ENCODE data around the gene FER.
"Not testable (repeated sequence)": the region's sequence is repeated elsewhere in the genome, so short reads cannot be mapped to it uniquely, and the experiment has no call there.

The FER gene

DNA sequence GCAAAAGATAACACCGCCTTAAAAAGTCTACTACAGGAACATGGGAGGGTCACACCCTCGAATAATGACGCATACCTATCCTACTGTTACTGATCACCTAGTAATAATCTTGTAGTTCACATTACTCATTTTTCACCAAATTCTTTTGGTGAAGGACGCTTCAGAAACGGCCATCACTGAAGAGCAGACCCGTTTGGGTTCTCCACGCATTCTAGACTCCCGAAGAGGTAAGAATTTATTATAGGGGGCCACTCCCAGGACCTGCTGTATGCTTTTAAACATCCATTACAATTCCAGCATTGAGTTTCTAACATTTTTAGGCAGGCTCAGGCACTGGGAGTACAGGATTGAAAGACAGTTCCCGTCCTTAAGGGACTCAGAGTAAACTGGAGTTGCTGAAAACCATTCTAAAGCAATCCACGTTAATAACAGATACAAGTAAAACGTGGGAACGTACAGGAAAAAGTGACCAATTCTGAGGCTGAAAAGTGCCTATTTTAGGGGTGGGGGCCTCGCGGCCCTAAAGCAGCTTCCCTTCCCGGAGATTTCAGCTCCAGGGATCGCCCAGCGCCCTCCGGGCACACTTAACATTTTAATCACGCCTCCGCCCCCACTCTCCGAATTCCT lies at the start of gene FER:
TSS of gene FER (plus strand) at position 124 of the 627 bp plus-strand sequence. CDS start 50,286 bp downstream, outside the sequence.
- peak; percentile 89 for DNase-seq (ENCODE audit: low read depth)

DNA sequence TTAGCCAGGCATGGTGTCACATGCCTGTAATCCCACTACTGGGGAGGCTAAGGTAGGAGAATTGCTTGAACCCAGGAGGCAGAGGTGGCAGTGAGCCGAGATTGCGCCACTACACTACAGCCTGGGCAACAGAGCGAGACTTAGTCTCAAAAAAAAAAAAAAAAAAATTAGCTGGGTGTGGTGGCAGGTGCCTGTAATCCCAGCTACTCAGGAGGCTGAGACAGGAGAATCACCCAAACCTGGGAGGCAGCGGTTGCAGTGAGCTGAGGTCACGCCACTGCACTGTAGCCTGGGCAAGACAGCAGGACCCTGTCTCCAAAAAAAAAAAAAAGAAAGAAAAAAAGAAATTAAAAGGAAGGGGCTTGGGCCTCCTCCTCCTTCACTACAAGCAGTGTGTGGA lies 47.3 kb upstream of the FER start:
- DNase-seq (ENCODE audit: low read depth): not testable (repeated sequence)

DNA sequence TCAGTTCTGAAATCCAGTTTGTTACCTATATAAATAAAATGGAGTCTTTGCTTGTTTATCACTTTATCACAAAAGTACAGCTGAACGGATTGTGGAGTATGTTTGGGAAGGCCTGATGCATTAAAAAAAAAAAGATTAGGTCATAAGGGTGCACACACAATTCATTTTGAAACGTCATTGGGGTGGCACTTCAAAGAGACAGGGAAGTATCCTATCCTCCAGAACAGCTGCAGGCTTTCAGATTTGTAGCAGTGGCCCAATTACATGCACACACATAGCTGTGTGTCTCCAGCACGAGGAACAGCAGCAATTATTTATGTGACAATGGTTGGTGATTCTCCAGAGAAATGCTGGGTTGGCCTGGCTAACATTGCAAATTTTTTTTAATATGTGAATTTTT lies 46.8 kb upstream of the FER start:
- DNase-seq (ENCODE audit: low read depth): no peak

DNA sequence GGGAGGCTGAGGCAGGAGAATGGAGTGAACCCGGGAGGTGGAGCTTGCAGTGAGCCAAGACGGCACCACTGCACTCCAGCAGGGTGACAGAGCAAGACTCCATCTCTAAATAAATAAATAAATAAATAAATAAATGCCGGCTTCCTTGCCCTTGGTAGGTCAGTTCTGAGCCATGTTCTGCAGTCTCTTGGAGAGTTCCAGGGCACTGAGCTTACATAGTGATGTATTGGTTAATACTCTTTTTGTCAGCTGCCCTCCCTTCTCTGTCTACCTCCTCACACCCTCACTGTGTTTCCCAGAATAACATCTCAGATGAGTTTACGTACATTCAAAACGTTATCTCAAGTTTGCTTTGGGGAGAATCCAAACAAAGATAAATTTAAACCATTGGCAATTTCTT lies 45.2 kb upstream of the FER start:
- no peak for DNase-seq (ENCODE audit: low read depth)

DNA sequence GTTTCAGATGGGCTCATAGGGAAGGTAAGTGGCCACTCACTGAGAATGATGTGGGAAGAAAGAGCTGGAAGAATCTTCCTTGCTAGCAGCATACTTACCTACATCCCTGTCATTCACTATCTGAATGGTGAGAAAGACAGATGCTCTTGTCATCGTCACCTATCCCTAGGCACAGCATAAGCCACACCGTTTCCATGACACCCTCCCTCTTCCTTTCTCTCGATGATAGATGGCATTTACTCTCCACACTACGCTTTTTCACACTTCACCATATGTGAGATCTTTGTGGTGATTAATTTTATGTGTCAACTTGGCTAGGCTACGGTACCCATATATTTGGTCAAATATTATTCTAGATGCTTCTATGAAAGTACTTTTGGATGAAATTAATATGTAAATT lies 44.4 kb upstream of the FER start:
- DNase-seq (ENCODE audit: low read depth): no peak

DNA sequence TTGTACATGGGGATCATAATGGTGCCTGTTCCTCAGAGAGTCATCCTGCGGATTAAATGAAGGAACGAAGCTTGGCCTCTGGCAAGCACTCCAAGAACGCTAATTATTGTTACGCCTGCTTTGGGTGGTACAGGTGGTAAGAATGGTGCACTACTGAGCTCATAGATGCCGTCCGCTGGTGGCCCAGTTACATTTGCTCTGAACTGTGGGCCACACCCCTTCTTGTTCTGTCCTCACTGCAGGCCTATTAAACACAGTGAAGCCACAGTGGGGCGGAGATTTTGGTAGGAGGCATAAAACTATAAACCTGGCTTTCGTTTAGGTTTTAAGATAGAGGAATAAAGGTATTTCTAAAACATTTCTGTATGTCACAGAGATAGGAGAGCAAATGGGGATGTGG lies 40.6 kb upstream of the FER start:
- no peak for DNase-seq (ENCODE audit: low read depth)

DNA sequence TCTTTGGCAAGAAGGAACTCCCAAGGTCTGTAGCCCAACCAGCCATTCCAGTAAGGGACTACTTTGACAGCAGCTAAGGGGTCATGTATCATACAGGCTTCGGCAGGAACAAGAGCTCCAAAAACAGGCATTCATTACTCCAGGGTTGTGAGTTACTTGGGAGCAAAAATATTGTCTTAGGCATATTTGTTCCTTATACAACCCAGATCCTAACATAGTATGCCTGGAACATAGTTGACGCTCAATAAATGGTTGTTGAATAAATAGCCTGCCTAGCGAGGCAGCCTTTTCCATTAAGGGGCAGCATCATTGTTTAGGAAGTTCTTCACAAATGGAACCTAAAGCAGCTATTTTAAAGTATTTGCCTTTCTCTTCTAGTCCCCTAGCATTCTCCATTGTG lies 35.8 kb upstream of the FER start:
- DNase-seq (ENCODE audit: low read depth): no peak

DNA sequence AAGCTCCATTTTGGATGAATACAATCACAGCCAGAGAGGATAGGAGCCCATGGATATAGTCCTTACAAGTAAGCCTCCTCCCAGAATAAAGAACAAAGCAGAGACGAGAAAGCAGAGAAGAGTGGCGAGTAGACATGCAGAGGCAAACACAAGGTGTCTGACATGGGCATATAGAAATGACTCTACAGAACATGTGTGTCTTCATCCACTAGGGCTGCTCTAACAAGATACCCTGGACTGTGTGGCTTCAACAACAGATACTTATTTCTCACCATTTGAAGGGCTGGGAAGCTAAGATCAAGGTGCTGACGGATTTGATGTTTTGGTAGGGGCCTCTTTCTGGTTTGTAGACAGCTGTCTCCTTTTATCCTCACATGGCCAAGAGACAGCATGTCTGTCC lies 32.3 kb upstream of the FER start:
- no peak for DNase-seq (ENCODE audit: low read depth)

DNA sequence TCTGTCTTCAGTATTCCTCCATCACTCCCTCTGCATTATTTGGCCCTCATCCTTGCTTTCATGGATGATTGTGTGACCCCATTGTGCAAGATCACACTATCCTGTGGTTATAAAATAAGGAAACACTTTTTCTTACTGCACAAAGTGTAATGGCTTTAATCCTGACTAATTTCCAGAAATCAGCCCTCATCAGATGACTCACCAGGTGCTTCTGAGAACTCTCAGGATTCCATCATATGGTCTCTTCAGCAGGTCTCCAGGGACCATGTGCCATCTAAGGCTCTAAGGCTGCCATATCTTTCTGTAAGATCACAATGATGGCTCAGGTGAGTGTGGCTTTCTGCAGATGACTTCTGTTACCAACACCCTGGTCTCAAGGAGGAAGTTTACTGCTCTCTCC lies 27.3 kb upstream of the FER start:
- peak; percentile 39 for DNase-seq (ENCODE audit: low read depth)

DNA sequence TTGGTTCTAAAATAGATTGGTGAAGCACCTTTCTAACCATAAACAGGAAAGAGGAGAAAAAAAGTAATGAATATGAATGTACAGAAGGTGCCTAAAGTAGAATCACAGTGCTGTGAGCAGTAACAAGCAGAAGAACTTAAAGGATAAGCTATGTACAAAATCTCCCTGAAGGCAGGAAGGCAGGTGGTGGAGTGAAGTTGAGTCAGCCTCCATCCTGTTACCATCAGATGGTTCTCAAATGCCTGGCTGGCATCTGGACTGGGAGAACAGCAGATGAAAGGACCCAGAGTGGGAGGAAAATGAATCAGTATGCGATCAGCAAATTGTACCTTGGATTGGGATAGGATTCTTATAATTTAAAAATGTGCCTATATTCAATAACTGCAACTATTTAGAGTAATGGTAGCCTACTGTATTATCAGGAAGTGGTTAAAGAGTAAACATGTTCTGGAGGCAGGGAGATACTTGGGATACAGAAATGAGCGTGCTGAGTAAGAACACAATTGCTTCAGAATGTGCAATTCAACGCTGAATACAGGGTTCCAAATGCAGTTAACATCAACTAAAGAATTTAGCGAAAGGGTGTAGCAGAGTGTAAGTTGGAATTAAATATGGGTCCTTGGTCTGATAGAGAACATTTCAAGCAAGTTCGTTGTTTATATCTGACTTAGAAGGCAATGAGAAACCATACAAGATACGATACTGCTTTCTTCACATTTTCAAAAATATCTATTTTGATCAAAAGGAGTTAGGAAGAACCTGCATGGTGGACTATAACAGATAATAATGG lies 21.1 kb upstream of the FER start:
- DNase-seq (ENCODE audit: low read depth): peak; percentile 33

DNA sequence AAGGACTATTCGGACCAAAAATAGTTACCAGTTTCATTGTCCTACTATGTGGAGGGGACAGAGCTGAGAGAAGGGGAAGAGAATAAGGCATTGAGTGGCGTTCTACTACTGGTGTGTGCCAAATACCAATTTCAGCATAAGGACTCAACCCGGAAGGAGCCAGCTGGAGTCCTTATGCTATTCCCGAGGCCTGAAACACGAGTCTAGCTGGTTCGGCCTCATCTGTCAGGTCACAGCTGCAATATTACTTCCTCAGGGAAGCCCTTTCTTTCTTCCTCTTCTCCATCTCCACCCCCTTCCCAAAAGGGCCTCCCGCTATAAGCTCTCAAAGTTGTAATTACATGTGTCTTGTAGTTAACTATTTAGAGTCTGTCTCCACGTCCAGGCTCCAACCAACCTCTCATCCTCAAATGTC lies 20.5 kb upstream of the FER start:
- DNase-seq (ENCODE audit: low read depth): no peak

DNA sequence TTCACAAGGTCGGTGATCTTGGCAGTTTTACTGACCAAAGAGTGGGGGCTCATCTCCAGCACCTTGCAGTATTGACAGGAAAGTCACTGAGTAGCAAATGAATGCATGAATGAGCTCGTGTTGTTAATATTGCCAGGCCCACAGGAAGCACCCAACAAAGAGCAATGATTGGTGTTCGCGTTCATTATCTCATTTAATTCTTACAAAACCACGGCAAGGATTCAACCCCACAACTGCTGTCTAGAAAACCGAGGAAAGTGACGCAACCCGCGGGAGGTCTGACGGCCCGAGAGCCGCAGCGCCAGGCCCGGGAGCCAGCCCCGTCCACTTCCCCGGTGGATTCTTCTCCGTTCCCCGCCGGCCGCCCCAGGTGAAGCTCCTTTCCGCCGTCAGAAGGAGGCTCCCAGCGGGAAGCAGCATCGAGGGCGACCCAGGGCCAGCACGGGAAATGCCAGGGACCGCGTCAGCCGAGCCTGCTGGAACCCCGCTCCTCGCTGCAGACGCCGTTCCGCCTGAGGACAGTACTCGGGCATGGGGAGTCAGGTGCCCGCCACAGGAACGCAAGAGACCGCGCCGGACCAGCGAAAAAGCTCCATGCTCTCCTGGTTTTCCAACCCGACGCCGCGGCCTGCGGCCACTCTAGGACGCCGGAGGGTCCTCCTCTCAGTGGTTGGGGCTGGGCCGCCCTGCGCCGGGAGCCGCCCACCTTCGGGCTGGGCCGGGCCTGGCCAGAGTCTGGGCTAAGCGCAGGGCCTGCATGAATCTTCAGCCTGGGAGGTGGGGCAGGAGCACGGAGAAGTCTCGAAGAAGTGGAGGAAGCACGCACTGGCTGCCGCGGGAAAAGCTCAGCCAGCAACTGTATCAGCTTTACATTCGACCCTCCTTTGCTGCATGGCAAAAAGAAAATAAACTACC lies 19.8 kb upstream of the FER start:
- DNase-seq (ENCODE audit: low read depth): peak; percentile 90

DNA sequence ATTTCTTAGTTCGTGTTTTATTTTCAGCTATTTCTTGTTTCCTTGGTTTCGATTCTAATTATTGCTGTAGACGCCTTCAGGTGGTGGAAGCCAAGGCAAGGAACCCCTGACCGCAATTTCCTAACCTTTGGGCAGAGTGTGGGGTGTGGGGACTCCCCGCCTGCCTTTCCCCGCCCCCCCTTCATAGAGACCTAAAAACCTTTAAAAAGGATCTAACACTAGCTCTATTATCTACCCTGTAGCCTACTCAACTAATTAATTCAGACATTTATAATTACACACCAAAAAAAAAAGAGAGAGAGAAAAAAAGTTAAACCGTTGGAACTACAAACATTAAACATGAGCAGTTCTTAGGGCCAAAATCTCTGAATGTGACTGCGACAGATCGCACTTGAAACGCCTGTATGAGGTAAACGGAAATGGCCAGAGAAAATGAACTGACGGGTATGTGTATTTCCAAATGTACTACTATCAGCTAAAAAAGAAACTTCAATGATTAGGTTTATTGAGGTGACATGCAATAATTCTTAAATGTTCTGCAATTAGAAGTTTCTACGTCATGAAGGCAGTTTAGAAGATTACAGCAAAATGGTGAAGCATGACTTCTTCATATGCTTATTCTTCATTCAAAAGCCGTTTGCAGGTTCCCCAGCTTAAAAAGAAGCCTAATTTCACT lies 19.0 kb upstream of the FER start:
- no peak for DNase-seq (ENCODE audit: low read depth)

DNA sequence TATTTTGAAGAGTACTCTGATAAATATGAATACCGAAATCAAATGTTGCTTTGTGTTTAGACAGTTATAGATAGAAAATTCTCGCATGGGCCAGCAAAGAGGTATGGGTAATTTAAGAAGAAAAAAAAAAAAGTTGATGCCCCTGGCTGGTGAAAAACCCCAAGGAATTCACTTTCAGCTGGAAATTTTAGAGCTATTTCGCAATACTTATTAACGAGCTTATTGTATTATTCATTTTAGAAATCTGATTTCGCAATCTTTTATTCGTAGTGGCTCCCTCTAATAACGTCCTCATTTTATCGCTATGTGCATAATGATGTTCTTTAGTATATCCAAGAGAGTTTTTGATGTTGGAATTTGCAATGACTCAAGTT lies 18.5 kb upstream of the FER start:
- peak; percentile 38 for DNase-seq (ENCODE audit: low read depth)

DNA sequence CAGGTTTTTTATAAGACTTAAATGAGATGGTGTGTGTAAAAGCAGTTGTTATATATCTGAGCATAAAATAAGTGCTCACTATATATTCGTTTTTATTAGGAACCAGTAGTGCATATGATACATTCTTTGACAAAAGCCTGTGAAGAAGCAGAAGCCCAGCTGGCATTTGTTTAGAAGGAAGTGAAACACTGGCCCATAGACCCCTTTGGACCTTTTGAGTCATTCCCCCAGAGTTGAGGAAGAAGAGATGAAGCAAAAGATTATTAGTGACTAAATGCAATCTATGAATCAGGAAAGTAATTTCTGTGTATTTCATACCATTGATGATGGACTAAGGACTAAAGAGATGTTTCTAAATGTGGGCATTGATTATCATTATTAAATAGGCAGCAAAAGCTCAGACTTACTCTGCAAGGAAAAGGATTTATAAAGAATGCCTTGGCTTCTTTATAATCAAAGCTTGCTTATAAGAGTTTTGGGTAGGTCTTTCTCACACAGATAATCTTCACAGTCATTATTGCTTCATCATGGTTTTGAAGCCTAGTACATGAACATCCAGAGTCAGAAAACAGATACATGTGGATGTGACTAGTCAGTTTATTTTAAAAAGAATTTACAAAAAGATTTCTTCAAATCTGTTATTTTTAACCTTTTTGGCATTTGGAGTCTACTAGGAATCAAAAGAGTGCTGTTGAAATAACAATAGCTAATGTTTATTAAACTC lies 16.9 kb upstream of the FER start:
- DNase-seq (ENCODE audit: low read depth): peak; percentile 70

DNA sequence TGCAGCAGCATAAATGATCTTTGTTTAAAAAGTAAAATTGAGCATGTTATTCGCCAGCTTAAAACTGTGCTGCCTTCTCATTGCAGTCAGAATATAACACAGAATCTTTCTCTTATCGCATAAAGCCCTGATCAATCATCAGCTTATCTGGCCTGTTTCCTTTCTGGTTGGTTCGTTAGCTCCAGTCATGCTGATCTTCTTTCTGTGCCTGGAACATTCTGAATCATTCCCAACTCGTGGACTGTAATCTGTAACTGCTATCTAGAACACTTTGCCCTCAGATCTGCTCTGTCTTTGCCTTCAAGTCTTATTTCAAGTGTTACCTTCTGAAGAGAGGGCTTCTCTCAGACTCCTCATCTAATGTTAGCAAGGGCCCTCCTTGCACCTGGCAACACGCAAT lies 11.9 kb upstream of the FER start:
- peak; percentile 94 for DNase-seq (ENCODE audit: low read depth)

DNA sequence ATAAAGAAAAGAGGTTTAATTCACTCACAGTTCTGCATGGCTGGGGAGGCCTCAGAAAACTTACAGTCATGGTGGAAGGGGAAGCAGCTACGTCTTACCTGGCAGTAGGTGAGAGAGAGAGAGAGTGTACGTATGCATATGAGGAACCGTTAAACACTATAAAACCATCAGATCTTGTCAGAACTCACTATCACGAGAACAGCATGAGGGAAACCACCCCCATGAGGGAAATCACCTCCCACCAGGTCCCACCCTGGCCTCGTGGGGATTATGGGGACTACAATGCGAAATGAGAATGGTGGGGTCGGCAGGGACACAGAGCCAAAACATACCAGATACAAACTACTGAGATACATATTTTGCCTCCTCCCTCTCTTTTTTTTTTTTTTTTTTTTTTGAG lies 10.8 kb upstream of the FER start:
- DNase-seq (ENCODE audit: low read depth): no peak

DNA sequence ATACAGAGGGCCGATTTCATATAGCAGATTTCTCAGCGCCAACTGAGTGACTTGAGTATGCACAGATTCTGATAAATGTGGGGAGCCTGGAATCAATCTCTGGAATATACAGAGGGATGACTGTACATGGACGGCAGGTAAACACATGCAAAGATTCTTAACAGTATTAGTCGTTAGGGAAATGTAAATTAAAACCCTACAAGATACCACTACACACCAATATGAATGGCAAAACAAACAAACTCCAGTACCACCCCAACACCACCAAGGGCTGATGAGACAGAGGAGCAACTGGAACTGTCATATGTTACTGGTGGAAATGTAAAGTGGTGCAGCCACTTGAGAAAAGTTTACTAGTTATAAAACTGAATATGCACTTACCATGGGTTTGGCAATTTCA lies 8.3 kb upstream of the FER start:
- DNase-seq (ENCODE audit: low read depth): no peak

DNA sequence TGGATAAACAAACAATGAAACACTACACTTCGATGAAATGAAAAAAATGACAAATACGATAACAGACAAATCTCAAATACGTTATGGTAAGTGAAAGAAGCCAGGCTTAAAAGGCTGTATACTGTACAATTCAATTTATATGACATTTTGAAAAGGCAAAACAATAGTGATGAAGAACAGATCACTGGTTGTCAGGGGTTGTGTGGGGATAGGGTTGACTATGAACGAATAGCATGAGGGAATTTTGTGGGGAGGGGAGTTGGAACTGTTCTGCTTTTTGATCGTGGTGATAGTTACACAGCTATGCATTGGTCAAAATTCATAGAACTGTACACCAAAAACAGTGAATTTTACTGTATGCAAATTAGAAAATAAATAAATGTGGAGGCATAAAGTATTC lies 7.8 kb upstream of the FER start:
- DNase-seq (ENCODE audit: low read depth): no peak

DNA sequence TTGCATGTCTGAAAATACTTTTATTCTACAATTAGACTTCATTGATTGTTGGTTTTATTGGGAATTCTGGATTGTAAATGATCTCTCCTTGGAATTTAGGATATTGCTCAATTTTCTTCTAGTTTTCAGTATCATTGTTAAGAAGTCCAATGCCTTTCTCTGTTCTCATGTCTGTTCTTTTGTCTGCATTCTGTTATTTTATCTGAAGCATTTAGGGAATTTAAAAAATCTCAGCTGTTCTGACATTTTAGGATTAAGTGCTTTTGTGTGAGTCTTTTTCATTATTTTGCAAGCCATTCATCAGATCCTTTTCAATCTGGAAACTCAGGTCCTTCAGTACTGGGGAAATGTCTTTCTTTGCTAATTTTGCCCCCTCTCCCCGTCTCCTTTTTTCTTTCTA lies 4.4 kb upstream of the FER start:
- peak; percentile 73 for DNase-seq (ENCODE audit: low read depth)

DNA sequence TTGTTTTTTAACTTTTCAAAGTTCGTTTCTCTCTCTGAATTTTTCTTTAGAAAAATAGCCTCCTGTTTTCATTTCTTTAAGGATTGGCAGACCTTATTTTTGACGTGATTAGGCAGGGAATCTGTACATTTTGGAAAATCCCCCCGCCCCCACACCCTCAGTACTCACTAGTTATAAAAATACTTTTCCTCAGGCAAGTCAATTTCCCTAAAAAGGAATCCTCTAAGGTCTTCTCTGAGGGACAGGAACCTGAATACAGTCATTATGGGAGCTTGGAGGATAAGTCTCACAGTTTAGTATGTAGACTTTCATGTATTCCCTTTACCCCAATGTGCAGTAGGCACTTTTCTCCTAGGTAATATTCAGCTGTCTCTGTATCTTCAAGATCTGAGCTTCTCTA lies 3.9 kb upstream of the FER start:
- DNase-seq (ENCODE audit: low read depth): no peak
